ENCODE measurements around the gene NIPAL4.

GRCh38 chr5:157485811-157486210, 25.8 kb downstream of the NIPAL4 start:
- no peak for TF ChIP-seq FOXM1 (IDR thresholded peaks at IDR 0.05; ENCODE audit: borderline replicate concordance)
- no peak for TF ChIP-seq NFRKB (IDR thresholded peaks at IDR 0.05)
- no peak for TF ChIP-seq HDGF (IDR thresholded peaks at IDR 0.05; ENCODE audit: borderline replicate concordance)
- TF ChIP-seq FOXK2 (IDR thresholded peaks at IDR 0.05), result no peak
- TF ChIP-seq ELF4 (IDR thresholded peaks at IDR 0.05), result no peak
